AG09319 (cell line): ENCODE data around the gene HPCAL4.

Experiments
- DNase-seq: peaks from one replicate; pipeline ENCODE4 v3.0.0-alpha.2; 2010; ENCODE audit warnings: low read depth; ENCODE audit errors: extremely low read depth
- CTCF ChIP-seq: IDR thresholded peaks from 2 replicates; pipeline ENCODE4 v1.5.1; 2011; ENCODE audit warnings: low read depth, mild to moderate bottlenecking, inconsistent platforms, low read length, moderate library complexity

Gene HPCAL4

GRCh38 chr1:39691383-39692151, at the start of gene HPCAL4:
TSS of gene HPCAL4 (minus strand) at chr1:39691433. CDS start at chr1:39684603, 6,830 bp downstream.
- TF ChIP-seq CTCF, result no peak
- peak; percentile 10 for DNase-seq

- peak; percentile 62 for DNase-seq
- no peak for TF ChIP-seq CTCF
Observed at GRCh38 chr1:39738622-39739366, 47.6 kb upstream of the HPCAL4 start, which contains the start of gene PPIE. TSS of gene PPIE (plus strand) at chr1:39738882. CDS start at chr1:39738901, 19 bp downstream.

GRCh38 chr1:39737546-39738169, 46.4 kb upstream of the HPCAL4 start:
- no peak for TF ChIP-seq CTCF
- no peak for DNase-seq

GRCh38 chr1:39735731-39736130, 44.5 kb upstream of the HPCAL4 start:
- no peak for TF ChIP-seq CTCF
- DNase-seq, result no peak

GRCh38 chr1:39733161-39733560, 41.9 kb upstream of the HPCAL4 start:
- no peak for DNase-seq
- no peak for TF ChIP-seq CTCF

GRCh38 chr1:39732730-39733129, 41.5 kb upstream of the HPCAL4 start:
- no peak for TF ChIP-seq CTCF

GRCh38 chr1:39729842-39730241, 38.6 kb upstream of the HPCAL4 start:
- no peak for DNase-seq

More at GRCh38 chr1:39732730-39733129, 41.5 kb upstream of the HPCAL4 start:
- DNase-seq, result no peak

More at GRCh38 chr1:39729842-39730241, 38.6 kb upstream of the HPCAL4 start:
- TF ChIP-seq CTCF, result no peak
